DOHH2 (cell line): Measurements from ENCODE around the gene COL17A1.

ENCODE experiments used
- EZH2phosphoT487 ChIP-seq: fragments of 200-600 bp; sonication (generic); IDR thresholded peaks from 2 replicates; pipeline ENCODE4 v1.6.1; 2017; ENCODE audit warnings: borderline replicate concordance, mild to moderate bottlenecking, antibody characterized with exemption, low read length, moderate library complexity, mixed read lengths
- TF ChIP-seq, protein P1 (sequence below): fragments of 200-600 bp; sonication (generic); IDR thresholded peaks from one replicate; pipeline ENCODE4 v1.5.1; 2014; ENCODE audit warnings: antibody characterized with exemption, mild to moderate bottlenecking, low read depth, low read length; ENCODE audit not compliant: poor library complexity, severe bottlenecking

DNA sequence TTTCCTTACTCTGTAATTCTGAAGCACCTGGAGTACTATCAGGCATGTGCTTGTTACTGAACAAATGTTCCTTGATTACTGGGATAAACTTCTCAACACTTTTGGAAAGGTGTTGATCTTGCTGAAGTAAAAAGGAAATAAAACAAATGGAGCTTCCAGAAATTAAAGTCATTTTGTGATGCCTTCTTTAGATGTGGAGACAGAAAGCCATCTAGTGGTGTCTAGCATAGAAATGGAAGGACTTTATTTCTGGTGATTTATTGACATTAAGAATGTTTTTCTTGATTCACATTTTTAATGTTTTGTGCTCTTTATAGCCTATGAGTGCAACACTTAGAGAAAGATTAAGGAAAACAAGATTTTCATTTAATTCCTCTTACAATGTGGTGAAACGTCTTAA is 37.7 kb upstream of the COL17A1 start:
- TF ChIP-seq, protein P1, sequence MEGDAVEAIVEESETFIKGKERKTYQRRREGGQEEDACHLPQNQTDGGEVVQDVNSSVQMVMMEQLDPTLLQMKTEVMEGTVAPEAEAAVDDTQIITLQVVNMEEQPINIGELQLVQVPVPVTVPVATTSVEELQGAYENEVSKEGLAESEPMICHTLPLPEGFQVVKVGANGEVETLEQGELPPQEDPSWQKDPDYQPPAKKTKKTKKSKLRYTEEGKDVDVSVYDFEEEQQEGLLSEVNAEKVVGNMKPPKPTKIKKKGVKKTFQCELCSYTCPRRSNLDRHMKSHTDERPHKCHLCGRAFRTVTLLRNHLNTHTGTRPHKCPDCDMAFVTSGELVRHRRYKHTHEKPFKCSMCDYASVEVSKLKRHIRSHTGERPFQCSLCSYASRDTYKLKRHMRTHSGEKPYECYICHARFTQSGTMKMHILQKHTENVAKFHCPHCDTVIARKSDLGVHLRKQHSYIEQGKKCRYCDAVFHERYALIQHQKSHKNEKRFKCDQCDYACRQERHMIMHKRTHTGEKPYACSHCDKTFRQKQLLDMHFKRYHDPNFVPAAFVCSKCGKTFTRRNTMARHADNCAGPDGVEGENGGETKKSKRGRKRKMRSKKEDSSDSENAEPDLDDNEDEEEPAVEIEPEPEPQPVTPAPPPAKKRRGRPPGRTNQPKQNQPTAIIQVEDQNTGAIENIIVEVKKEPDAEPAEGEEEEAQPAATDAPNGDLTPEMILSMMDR: peak; percentile 62
- TF ChIP-seq EZH2phosphoT487: no peak
